ENCODE data around the gene CHERP.

DNA sequence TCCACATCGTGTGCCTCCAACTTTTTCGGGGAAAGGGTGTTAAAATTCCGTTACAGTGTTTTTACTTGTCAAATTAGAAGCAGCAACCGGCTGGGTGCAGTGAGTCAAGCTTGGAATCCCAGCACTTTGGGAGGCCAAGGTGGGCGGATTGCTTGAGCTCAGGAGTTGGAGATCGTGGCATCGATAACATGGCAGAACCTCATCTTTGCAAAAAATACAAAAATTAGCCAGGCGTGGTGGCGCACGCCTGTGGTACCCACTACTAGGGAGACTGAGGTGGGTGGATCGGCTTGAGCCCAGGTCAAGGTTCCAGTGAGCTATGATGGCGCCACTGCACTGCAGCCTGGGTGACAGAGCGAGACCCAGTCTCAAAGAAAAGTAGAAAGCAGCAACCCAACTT lies 31.1 kb upstream of the CHERP start:
- TF ChIP-seq, protein P1, sequence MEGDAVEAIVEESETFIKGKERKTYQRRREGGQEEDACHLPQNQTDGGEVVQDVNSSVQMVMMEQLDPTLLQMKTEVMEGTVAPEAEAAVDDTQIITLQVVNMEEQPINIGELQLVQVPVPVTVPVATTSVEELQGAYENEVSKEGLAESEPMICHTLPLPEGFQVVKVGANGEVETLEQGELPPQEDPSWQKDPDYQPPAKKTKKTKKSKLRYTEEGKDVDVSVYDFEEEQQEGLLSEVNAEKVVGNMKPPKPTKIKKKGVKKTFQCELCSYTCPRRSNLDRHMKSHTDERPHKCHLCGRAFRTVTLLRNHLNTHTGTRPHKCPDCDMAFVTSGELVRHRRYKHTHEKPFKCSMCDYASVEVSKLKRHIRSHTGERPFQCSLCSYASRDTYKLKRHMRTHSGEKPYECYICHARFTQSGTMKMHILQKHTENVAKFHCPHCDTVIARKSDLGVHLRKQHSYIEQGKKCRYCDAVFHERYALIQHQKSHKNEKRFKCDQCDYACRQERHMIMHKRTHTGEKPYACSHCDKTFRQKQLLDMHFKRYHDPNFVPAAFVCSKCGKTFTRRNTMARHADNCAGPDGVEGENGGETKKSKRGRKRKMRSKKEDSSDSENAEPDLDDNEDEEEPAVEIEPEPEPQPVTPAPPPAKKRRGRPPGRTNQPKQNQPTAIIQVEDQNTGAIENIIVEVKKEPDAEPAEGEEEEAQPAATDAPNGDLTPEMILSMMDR (conservative IDR thresholded peaks at IDR 0.05; ENCODE audit: low read depth in 2 of 2) = no peak
- TF ChIP-seq EZH2phosphoT487 (IDR thresholded peaks at IDR 0.05; ENCODE audit: unreplicated experiment) = no peak
- no peak for TF ChIP-seq EZH2 (IDR thresholded peaks at IDR 0.05; ENCODE audit: low read depth, unreplicated experiment)
- TF ChIP-seq CREB1 (CRISPR knock-in tag; IDR thresholded peaks at IDR 0.05; ENCODE audit: low read depth) = no peak
- no peak for TF ChIP-seq ZNF114 (CRISPR knock-in tag; IDR thresholded peaks at IDR 0.05)

All from GM23338 (cell line).